ENCODE measurements around the gene CEACAM20.
"Not testable (repeated sequence)": the region's sequence is repeated elsewhere in the genome, so short reads cannot be mapped to it uniquely, and the experiment has no call there.

Gene CEACAM20

GRCh38 chr19:44529536-44529935 is at the start of gene CEACAM20:
CEACAM20 (minus strand) TSS chr19:44529675; CDS start chr19:44529509, 166 bp downstream.
- DNase-seq (ENCODE audit: low spot score): no peak

- no peak for DNase-seq (ENCODE audit: low spot score)
Observed at GRCh38 chr19:44577566-44577874, 48.0 kb upstream of the CEACAM20 start.

- DNase-seq (ENCODE audit: low spot score): no peak
Observed at GRCh38 chr19:44576843-44577565, 47.5 kb upstream of the CEACAM20 start.

GRCh38 chr19:44575116-44575700 is 45.7 kb upstream of the CEACAM20 start:
- no peak for DNase-seq (ENCODE audit: low spot score)

- no peak for DNase-seq (ENCODE audit: low spot score)
Observed at GRCh38 chr19:44574186-44574950, 44.9 kb upstream of the CEACAM20 start.

- no peak for DNase-seq (ENCODE audit: low spot score)
Observed at GRCh38 chr19:44573627-44574026, 44.2 kb upstream of the CEACAM20 start.

GRCh38 chr19:44573183-44573582 is 43.7 kb upstream of the CEACAM20 start:
- DNase-seq (ENCODE audit: low spot score): no peak

- no peak for DNase-seq (ENCODE audit: low spot score)
Observed at GRCh38 chr19:44572581-44572900, 43.1 kb upstream of the CEACAM20 start.

- DNase-seq (ENCODE audit: low spot score): no peak
Observed at GRCh38 chr19:44571830-44572580, 42.5 kb upstream of the CEACAM20 start.

- peak; percentile 75 for DNase-seq (ENCODE audit: low spot score)
Observed at GRCh38 chr19:44570984-44571684, 41.7 kb upstream of the CEACAM20 start.

GRCh38 chr19:44570603-44570983 is 41.1 kb upstream of the CEACAM20 start:
- no peak for DNase-seq (ENCODE audit: low spot score)

- no peak for DNase-seq (ENCODE audit: low spot score)
Observed at GRCh38 chr19:44567745-44568144, 38.3 kb upstream of the CEACAM20 start.

GRCh38 chr19:44566984-44567383 is 37.5 kb upstream of the CEACAM20 start:
- no peak for DNase-seq (ENCODE audit: low spot score)

GRCh38 chr19:44563086-44563655 is 33.7 kb upstream of the CEACAM20 start:
- DNase-seq (ENCODE audit: low spot score): not testable (repeated sequence)

- DNase-seq (ENCODE audit: low spot score): no peak
Observed at GRCh38 chr19:44557933-44558332, 28.5 kb upstream of the CEACAM20 start.

- no peak for DNase-seq (ENCODE audit: low spot score)
Observed at GRCh38 chr19:44554641-44555246, 25.3 kb upstream of the CEACAM20 start.

- no peak for DNase-seq (ENCODE audit: low spot score)
Observed at GRCh38 chr19:44553478-44554171, 24.1 kb upstream of the CEACAM20 start.

- peak; percentile 63 for DNase-seq (ENCODE audit: low spot score)
Observed at GRCh38 chr19:44552324-44552723, 22.8 kb upstream of the CEACAM20 start.

- DNase-seq (ENCODE audit: low spot score): no peak
Observed at GRCh38 chr19:44551850-44552249, 22.4 kb upstream of the CEACAM20 start.

- DNase-seq (ENCODE audit: low spot score): not testable (repeated sequence)
Observed at GRCh38 chr19:44550976-44551375, 21.5 kb upstream of the CEACAM20 start.

GRCh38 chr19:44549507-44549906 is 20.0 kb upstream of the CEACAM20 start:
- DNase-seq (ENCODE audit: low spot score): no peak
